WI38 (cell line): Measurements from ENCODE around the gene DDIAS.

Experiments used
- H3K4me3 ChIP-seq: 2 replicates; pipeline ENCODE4 v1.5.1; 2011; ENCODE audit warnings: low read depth, mild to moderate bottlenecking, control low read depth, low read length
- CTCF ChIP-seq: IDR thresholded peaks from 2 replicates; pipeline ENCODE4 v1.5.1; 2012; ENCODE audit warnings: low read depth, mild to moderate bottlenecking, control low read depth, low read length

Gene DDIAS

GRCh38 chr11:82890002-82890341 is 11.6 kb upstream of the DDIAS start:
- no peak for TF ChIP-seq CTCF
- no peak overlapping the region for H3K4me3 ChIP-seq

DNA sequence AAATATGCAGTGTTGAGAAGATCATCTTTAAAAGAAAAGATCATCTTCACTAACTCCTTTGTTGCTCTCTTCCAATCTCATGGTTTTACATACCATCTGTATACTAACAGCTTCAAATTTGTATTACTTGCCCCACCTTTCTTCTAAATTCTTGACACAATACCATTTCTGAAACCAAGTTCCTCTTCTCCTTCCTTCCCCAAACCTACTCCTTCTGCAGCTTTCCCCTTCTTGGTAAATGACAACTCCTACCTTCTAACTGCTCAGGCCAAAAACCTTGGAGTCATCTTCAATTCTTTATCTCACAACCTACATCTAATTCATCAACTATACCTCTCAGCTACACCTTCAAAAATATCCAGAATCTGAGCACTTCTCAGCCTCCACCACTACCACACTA is 10.6 kb upstream of the DDIAS start:
- TF ChIP-seq CTCF = no peak
- no peak overlapping the region for H3K4me3 ChIP-seq

DNA sequence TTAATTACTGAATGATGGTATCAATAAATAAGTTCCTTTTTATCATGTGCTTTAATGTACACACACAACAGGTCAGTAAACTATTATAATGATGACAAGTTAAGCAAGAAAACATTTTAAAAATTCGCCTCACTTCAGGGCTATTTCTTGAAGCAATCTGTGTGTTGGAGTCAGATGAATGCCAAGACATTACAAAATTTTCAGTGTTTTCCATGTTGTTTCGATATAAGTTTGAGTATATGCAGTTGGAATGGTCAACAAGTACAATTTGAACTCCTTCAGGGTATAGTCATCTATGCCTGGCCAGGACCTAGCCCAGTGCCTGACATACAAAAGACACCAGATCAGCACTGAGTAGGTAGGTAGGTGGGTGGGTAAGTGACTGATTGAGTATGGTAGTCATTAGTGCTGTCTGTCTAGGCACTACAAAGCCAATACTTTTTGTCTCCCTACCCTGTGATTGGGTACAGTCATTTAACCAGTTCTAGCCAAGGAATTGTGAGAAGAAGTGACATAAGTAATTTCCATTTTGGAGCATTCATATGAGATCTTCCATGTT is 8.8 kb upstream of the DDIAS start:
- no peak for TF ChIP-seq CTCF
- no peak overlapping the region for H3K4me3 ChIP-seq

- TF ChIP-seq CTCF = no peak
- H3K4me3 ChIP-seq = no peak overlapping the region
These were observed 6.0 kb upstream of the DDIAS start for GRCh38 chr11:82895437-82896091.

DNA sequence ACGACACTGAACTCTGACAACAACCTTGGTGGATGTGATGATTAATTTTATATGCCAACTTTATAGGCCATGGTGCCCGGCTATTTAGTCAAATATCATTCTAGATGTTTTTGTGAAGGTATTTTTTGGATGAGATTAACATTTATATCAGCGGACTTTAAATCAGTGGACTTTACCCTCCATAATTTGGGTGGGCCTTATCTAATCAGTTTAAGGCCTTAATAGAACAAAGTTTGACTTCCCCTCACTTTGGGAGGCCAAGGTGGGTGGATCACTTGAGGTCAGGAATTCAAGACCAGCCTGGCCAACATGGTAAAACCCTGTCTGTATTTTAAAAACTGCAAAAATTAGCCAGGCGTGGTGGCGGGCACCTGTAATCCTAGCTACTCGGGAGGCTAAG is 5.4 kb upstream of the DDIAS start:
- H3K4me3 ChIP-seq = no peak overlapping the region
- TF ChIP-seq CTCF = no peak

DNA sequence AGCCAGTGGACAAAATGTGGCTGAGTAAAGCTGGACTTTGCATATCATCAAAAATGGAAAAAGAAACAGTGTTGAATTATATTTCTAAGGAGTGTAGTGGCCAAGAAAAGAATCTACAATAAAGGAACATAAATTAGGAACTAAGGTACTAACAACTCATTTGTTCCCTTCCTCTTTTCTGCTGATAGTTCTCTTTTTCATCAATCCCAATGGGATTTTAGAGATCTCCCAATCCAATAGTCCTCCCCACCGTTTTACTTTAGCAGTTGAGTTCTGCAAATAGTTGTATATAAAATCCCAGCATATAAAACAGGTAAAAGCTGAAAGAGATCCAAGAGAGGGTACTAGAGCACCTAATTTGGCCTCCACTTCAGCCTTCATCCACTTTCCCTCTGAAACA is 3.3 kb upstream of the DDIAS start:
- no peak overlapping the region for H3K4me3 ChIP-seq
- TF ChIP-seq CTCF = no peak

DNA sequence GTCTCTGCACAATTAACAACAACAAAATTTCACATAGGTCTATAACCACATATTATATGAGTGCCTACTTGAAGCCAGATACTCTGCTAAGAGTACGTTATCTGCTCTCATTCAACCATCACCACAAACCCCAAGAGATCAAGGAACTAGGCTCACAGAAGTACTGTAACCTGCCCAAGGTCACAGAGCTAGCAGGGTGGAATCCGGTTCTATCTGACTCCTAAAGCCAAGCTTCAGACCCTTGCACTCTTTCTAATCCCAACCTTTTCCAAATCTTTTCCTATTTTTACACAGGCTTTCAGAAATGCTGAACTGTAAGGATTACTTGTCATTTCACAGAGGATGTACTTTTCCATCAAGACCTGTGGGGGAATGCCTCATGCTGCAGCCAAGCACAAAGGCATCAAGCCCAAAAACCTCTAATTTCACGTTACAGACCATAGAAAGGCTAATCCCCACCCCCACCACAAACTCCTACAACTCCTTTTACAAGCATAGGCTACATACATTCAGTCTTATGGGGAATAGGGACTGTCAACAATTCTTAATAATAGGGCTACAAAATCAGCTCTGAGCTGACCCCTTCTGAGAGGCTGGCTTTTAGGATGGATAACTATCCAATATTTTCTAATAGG is 2.2 kb upstream of the DDIAS start:
- TF ChIP-seq CTCF = no peak
- H3K4me3 ChIP-seq = peak overlapping the region; percentile 71
